Tibial artery (tissue), 4 donors: ENCODE measurements around the gene KPNA4.
"Not testable (repeated sequence)": the region's sequence is repeated elsewhere in the genome, so short reads cannot be mapped to it uniquely, and the experiment has no call there.

Source experiments
- DNase-seq, 2 donors: peaks; one replicate each; pipeline ENCODE4 v3.0.0-alpha.2; 2019
- H3K27ac ChIP-seq, 2 donors: fragments of 200-600 bp; sonication (generic) in 1 of 2; 1 replicate in 1 of 2; 2 replicates in 1 of 2; pipeline ENCODE4 v1.5.1; 2018 to 2019; ENCODE audit warnings: mild to moderate bottlenecking in 1 of 2
- H3K27me3 ChIP-seq, 2 donors: fragments of 200-600 bp; sonication (generic) in 1 of 2; one replicate each; pipeline versions ENCODE4 v1.5.1 to v1.6.0; 2016 to 2019
- H3K36me3 ChIP-seq, 3 donors: fragments of 200-600 bp; sonication (generic) in 2 of 3; one replicate each; pipeline ENCODE4 v1.5.1; 2016 to 2019; ENCODE audit warnings: mild to moderate bottlenecking in 2 of 3
- H3K4me1 ChIP-seq, 4 donors: fragments of 200-600 bp; sonication (generic) in 2 of 4; 1 replicate in 3 of 4; 2 replicates in 1 of 4; pipeline ENCODE4 v1.5.1; 2016 to 2019
- H3K4me3 ChIP-seq, 2 donors: fragments of 200-600 bp; sonication (generic) in 1 of 2; 1 replicate in 1 of 2; 2 replicates in 1 of 2; pipeline ENCODE4 v1.5.1; 2018 to 2019; ENCODE audit warnings: mild to moderate bottlenecking in 2 of 2
- H3K9me3 ChIP-seq, 3 donors: fragments of 200-600 bp; sonication (generic) in 1 of 3; one replicate each; pipeline ENCODE4 v1.5.1; 2016 to 2019
- intact Hi-C: fragments of 100-400 bp; cut with DNase I; formaldehyde crosslinking; loops from one replicate; pipeline ENCODE4 v1.15.0; 2023; ENCODE audit warnings: low total_unique reads
- TF ChIP-seq, protein P1 (sequence below), 2 experiments: fragments of 200-600 bp in 1 of 2; fragments of 450-650 bp in 1 of 2; IDR thresholded peaks; one replicate each; pipeline ENCODE4 v1.5.1; 2017 to 2019; ENCODE audit warnings: antibody characterized with exemption in 2 of 2, mild to moderate bottlenecking in 1 of 2, moderate library complexity in 1 of 2

Gene KPNA4

DNA sequence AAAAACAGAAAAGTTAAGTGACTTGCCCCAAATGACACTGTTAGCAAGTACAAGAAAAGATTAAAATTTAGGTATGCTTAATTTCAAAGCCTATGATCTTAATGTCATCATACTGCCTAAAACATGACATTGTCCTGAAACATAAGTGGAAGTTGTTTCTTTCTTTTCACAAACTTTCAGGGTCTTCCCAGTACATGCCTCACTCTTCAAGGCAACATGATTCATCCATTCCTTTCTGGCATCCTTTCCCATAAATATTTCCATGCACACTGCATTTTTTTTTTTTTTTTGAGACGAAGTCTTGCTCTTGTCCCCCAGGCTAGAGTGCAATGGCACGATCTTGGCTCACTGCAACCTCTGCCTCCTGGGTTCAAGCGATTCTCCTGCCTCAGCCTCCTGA lies 42.5 kb upstream of the KPNA4 start:
- H3K27ac ChIP-seq: no peak overlapping the region
- intact Hi-C loops: no loop called here
- H3K9me3 ChIP-seq: no peaks in the 10 kb centered on the region
- TF ChIP-seq, protein P1, sequence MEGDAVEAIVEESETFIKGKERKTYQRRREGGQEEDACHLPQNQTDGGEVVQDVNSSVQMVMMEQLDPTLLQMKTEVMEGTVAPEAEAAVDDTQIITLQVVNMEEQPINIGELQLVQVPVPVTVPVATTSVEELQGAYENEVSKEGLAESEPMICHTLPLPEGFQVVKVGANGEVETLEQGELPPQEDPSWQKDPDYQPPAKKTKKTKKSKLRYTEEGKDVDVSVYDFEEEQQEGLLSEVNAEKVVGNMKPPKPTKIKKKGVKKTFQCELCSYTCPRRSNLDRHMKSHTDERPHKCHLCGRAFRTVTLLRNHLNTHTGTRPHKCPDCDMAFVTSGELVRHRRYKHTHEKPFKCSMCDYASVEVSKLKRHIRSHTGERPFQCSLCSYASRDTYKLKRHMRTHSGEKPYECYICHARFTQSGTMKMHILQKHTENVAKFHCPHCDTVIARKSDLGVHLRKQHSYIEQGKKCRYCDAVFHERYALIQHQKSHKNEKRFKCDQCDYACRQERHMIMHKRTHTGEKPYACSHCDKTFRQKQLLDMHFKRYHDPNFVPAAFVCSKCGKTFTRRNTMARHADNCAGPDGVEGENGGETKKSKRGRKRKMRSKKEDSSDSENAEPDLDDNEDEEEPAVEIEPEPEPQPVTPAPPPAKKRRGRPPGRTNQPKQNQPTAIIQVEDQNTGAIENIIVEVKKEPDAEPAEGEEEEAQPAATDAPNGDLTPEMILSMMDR (IDR thresholded peaks at IDR 0.05): no peak
- no peaks in the 10 kb centered on the region for H3K27me3 ChIP-seq
- H3K4me1 ChIP-seq: no peaks in the 10 kb centered on the region
- DNase-seq: no peak
- no peak overlapping the region for H3K4me3 ChIP-seq
- H3K36me3 ChIP-seq: no peaks in the 10 kb centered on the region

DNA sequence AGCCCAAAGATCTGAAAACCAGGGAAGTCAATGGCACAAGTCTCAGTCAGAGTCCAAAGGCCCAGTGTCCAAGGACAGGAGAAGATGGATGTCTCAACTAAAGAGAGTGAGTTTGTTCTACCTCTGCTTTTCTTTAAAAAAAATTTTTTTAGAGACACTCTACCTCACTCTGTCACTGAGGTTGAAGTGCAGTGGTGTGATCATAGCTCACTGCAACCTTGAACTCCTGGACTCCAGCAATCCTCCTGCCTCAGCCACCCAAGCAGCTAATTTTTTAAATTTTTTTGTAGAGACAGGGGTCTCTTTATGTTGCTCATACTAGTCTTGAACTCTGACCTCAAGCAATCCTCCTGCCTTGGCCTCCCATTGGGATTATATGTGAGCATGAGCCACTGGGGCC lies 39.9 kb upstream of the KPNA4 start:
- no peak overlapping the region for H3K4me3 ChIP-seq
- no peaks in the 10 kb centered on the region for H3K36me3 ChIP-seq
- intact Hi-C loops: no loop called here
- H3K9me3 ChIP-seq: no peaks in the 10 kb centered on the region
- no peak overlapping the region for H3K27ac ChIP-seq
- no peaks in the 10 kb centered on the region for H3K27me3 ChIP-seq
- TF ChIP-seq, protein P1 (IDR thresholded peaks at IDR 0.05): no peak
- H3K4me1 ChIP-seq: no peaks in the 10 kb centered on the region
- no peak for DNase-seq

DNA sequence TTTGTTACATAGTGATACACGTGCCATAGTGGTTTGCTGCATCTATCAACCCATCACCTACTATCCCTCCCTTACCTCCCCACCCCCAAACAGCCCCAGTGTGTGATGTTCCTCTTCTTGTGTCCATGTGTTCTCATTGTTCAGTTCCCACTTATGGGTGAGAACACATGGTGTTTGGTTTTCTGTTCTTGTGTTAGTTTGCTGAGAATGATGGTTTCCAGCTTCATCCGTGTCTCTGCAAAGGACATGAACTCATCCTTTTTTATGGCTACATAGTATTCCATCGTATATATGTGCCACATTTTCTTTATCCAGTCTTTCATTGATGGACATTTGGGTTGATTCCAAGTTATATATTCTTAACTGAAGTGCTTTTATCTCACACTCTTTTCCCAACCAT lies 38.5 kb upstream of the KPNA4 start:
- H3K4me1 ChIP-seq, intact Hi-C loops, H3K36me3 ChIP-seq, H3K9me3 ChIP-seq, DNase-seq, H3K27ac ChIP-seq, H3K27me3 ChIP-seq, H3K4me3 ChIP-seq: not testable (repeated sequence)

DNA sequence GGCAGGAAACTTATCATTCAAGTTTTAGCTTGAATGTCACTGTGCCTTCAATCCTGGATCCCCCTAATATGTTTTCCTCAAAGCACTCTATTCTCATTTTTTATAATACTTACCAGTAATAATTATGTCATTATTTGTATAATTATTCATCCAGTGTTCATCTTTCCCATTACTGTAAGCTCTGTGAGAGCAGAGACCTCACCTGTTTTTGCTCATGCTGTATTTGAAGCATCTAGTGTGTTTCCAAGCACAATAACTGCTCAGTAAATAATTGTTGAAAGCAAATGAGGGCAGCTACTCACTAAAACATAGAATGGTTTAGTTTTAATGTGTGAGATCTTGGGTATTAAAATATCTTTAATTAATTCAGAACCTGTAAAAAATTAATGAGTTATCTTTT lies 36.9 kb upstream of the KPNA4 start:
- no peak overlapping the region for H3K27ac ChIP-seq

DNA sequence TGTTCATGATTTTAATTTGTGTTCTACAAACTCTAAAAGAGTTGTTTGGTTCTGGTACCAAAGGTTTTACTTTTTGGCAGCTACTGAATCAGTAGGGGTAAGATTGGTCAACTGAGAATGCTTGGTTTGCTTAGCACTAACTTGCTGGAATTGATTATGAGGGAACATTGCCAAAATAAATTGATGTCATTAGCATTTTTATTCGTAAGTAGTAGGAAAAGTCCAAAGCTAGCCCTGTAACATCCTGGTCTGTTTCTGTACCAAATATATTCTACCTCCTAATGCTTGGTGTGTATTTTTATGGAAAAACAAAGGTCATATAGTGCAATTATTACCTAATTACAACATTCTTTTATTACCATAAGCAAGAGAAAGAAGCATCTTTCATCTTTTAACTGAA lies 35.9 kb upstream of the KPNA4 start:
- TF ChIP-seq, protein P1 (IDR thresholded peaks at IDR 0.05): no peak
- Histone ChIP-seq H3K4me3 (no peak overlapping the region), H3K27ac (no peak overlapping the region), H3K27me3 (no peaks in the 10 kb centered on the region), H3K9me3 (no peaks in the 10 kb centered on the region), H3K36me3 (no peaks in the 10 kb centered on the region), H3K4me1 (no peaks in the 10 kb centered on the region)
- DNase-seq: no peak
- intact Hi-C loops: no loop called here

More for the DNA sequence above, 36.9 kb upstream of the KPNA4 start:
- Histone ChIP-seq H3K36me3 (no peaks in the 10 kb centered on the region), H3K27me3 (no peaks in the 10 kb centered on the region), H3K4me3 (no peak overlapping the region), H3K9me3 (no peaks in the 10 kb centered on the region), H3K4me1 (no peaks in the 10 kb centered on the region)
- no peak for DNase-seq
- TF ChIP-seq, protein P1 (IDR thresholded peaks at IDR 0.05): no peak
- intact Hi-C loops: no loop called here

DNA sequence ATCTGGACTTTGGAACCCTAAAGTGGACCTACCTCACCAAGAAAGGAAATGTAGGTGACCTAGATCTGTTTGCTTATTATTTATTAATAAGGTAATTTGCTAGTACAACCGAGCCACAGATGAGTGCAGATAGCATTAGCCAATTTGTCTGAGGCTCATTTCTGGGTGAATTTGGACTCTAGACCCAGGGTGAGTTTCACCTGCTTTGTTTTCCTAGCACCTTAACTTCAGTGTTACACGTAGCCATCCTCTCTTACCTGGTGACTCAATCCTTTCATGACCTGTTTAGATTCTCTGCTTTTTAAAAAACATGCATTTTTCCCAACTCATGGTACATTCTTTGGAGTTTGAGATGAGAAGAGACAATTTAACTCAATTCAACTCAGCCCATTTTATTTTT lies 33.5 kb upstream of the KPNA4 start:
- DNase-seq: no peak

More for the DNA sequence above, 33.5 kb upstream of the KPNA4 start:
- intact Hi-C loops: no loop called here
- Histone ChIP-seq H3K36me3 (no peaks in the 10 kb centered on the region), H3K27me3 (no peaks in the 10 kb centered on the region), H3K4me1 (no peaks in the 10 kb centered on the region), H3K9me3 (no peaks in the 10 kb centered on the region), H3K4me3 (no peak overlapping the region), H3K27ac (no peak overlapping the region)
- TF ChIP-seq, protein P1 (IDR thresholded peaks at IDR 0.05): no peak
